K562 (cell line): Measurements from ENCODE around the gene LMOD1. TPM values are rescaled to one million over a fixed set of nuclear protein-coding genes. Genes with fewer than 3 reads are reported as not detected.
A peak's percentile ranks its signal among the peaks of the same experiment; 100 is the strongest.

Experiments used
- CEBPB ChIP-seq: fragments of 450-650 bp; IDR thresholded peaks from 2 replicates; pipeline ENCODE4 v1.6.1; 2016; ENCODE audit warnings: missing genetic modification characterization, missing compliant biosample characterization
- CEBPG ChIP-seq, 3 experiments: fragments of 200-800 bp in 1 of 3; sonication (Bioruptor generic) in 1 of 3; sonication (generic) in 1 of 3; formaldehyde crosslinking in 1 of 3; IDR thresholded peaks in 2 of 3; conservative IDR thresholded peaks in 1 of 3; 2 replicates each; pipeline versions ENCODE4 v1.6.1 to v1.8.0; 2016 to 2022; ENCODE audit warnings: missing compliant biosample characterization in 2 of 3, missing genetic modification characterization in 2 of 3, mild to moderate bottlenecking in 1 of 3, missing genetic modification reagents in 1 of 3
- CREB1 ChIP-seq, 2 experiments: sonication (generic) in 1 of 2; formaldehyde crosslinking in 1 of 2; IDR thresholded peaks; 2 replicates each; pipeline versions ENCODE4 v1.6.1 to v1.8.0; 2012 to 2022; ENCODE audit warnings: inconsistent platforms in 1 of 2, mild to moderate bottlenecking in 1 of 2, missing genetic modification reagents in 1 of 2, moderate library complexity in 1 of 2
- CUX1 ChIP-seq: fragments of 200-800 bp; sonication (Bioruptor generic); IDR thresholded peaks from 2 replicates; pipeline ENCODE4 v1.6.1; 2016; ENCODE audit warnings: missing genetic modification characterization, missing compliant biosample characterization
- DPF2 ChIP-seq: fragments of 450-650 bp; IDR thresholded peaks from 2 replicates; pipeline ENCODE4 v1.6.1; 2016
- ESRRA ChIP-seq: fragments of 450-650 bp; IDR thresholded peaks from 2 replicates; pipeline ENCODE4 v1.6.1; 2014; ENCODE audit warnings: low read depth, mild to moderate bottlenecking, moderate library complexity, borderline replicate concordance
- FOXK1 ChIP-seq: sonication (generic); formaldehyde crosslinking; IDR thresholded peaks from 2 replicates; pipeline ENCODE4 v1.8.0; 2022; ENCODE audit warnings: missing genetic modification reagents, mild to moderate bottlenecking, borderline replicate concordance
- HDAC2 ChIP-seq: fragments of 450-650 bp; IDR thresholded peaks from 2 replicates; pipeline ENCODE4 v1.6.1; 2016; ENCODE audit warnings: mild to moderate bottlenecking
- MEF2D ChIP-seq: conservative IDR thresholded peaks from 2 replicates; pipeline ENCODE4 v1.6.1; 2016; ENCODE audit warnings: low read depth, missing genetic modification characterization, missing compliant biosample characterization
- NFE2L1 ChIP-seq: fragments of 450-650 bp; IDR thresholded peaks from 2 replicates; pipeline ENCODE4 v1.6.1; 2016; ENCODE audit warnings: missing genetic modification characterization, low read depth, mild to moderate bottlenecking, missing compliant biosample characterization, moderate library complexity, borderline replicate concordance
- NFXL1 ChIP-seq: fragments of 450-650 bp; formaldehyde crosslinking; IDR thresholded peaks from 2 replicates; pipeline ENCODE4 v1.4.0; 2021; ENCODE audit warnings: mild to moderate bottlenecking
- RB1 ChIP-seq: fragments of 450-650 bp; IDR thresholded peaks from 2 replicates; pipeline ENCODE4 v1.6.1; 2017; ENCODE audit warnings: low read depth, mild to moderate bottlenecking
- SMARCC2 ChIP-seq: fragments of 450-650 bp; IDR thresholded peaks from 2 replicates; pipeline ENCODE4 v1.6.1; 2017; ENCODE audit warnings: antibody characterized with exemption, moderate library complexity, mild to moderate bottlenecking, low read depth
- SRSF9 ChIP-seq: fragments of 200-400 bp; formaldehyde crosslinking; IDR thresholded peaks from 2 replicates; pipeline ENCODE4 v1.6.1; 2017; ENCODE audit warnings: low read depth, low read length, borderline replicate concordance
- ZBTB26 ChIP-seq: fragments of 450-650 bp; formaldehyde crosslinking; IDR thresholded peaks from 2 replicates; pipeline ENCODE4 v1.4.0; 2022; ENCODE audit warnings: missing genetic modification characterization
- ZNF174 ChIP-seq: fragments of 250-450 bp; sonication (Bioruptor Pico); IDR thresholded peaks from 2 replicates; pipeline ENCODE4 v1.4.0; 2020; ENCODE audit warnings: mild to moderate bottlenecking
- polyA plus RNA-seq, 8 experiments: library from polyadenylated mRNA; depleted of rRNA in 4 of 8; stranded (reverse) in 5 of 8; unstranded in 3 of 8; fragments of >200 nt; fragmentation: Nextera tagmentation in 2 of 8; fragmentation: Illumina TruSeq in 1 of 8; extraction: Ambion mirVana in 2 of 8; extraction: Trizol in 1 of 8; gene quantifications; 2 replicates each; pipeline versions ENCODE4 v1.2.1 to v1.2.3, GENCODE V29; 2011 to 2014; ENCODE audit warnings: inconsistent platforms in 1 of 8, missing spikeins in 1 of 8
- total RNA-seq, 7 experiments: library from RNA; depleted of rRNA in 6 of 7; stranded (reverse); fragments of >200 nt in 6 of 7; fragmentation: Illumina TruSeq in 2 of 7; extraction: Trizol in 2 of 7; gene quantifications; 2 replicates each; pipeline versions ENCODE4 v1.2.1 to v1.2.3, GENCODE V29; 2011 to 2021; ENCODE audit warnings: low replicate concordance in 1 of 7
- TF ChIP-seq, protein P1 (sequence below): fragments of 250-450 bp; sonication (Bioruptor Pico); IDR thresholded peaks from 2 replicates; pipeline ENCODE4 v1.4.0; 2020
- TF ChIP-seq, protein P2 (sequence below): sonication (generic); formaldehyde crosslinking; IDR thresholded peaks from 2 replicates; pipeline ENCODE4 v1.8.1; 2023; ENCODE audit warnings: mild to moderate bottlenecking, missing genetic modification reagents, moderate library complexity

Gene LMOD1
- total and polyA plus RNA-seq, 9 of the 15 experiments (the other 6 are each of a cell fraction or from before 2014, with no cell fraction given) = 0.03 to 0.54 (median 0.38) TPM; not detected in 1

- TF ChIP-seq ZBTB26 (CRISPR knock-in tag) (peak; percentile 63; the same call in 1 of the 2 replicates), NFXL1 (CRISPR knock-in tag) (peak; percentile 84), NFE2L1 (no peak), SRSF9 (no peak), RB1 (no peak), DPF2 (peak; percentile 63; the same call in 1 of the 2 replicates), SMARCC2 (peak; percentile 50; the same call in 1 of the 2 replicates), CREB1 (IDR thresholded peaks at IDR 0.05) (no peak), CREB1 (CRISPR knock-in tag; IDR thresholded peaks at IDR 0.05) (no peak), CEBPG (CRISPR knock-in tag; IDR thresholded peaks at IDR 0.05) (no peak), CEBPG (tag; conservative IDR thresholded peaks at IDR 0.05 in 1 of 2, IDR thresholded peaks at IDR 0.05 in 1 of 2) (no peak), FOXK1 (peak; percentile 79; the same call in 1 of the 2 replicates), CUX1 (CRISPR knock-in tag) (no peak), HDAC2 (no peak; the same call in 1 of the 2 replicates), ZNF174 (CRISPR knock-in tag) (no peak), ESRRA (peak; percentile 86), CEBPB (tag) (no peak), MEF2D (0 out of 2 replicates have a peak, but pooled peaks have one; percentile 44)
- TF ChIP-seq, protein P1, sequence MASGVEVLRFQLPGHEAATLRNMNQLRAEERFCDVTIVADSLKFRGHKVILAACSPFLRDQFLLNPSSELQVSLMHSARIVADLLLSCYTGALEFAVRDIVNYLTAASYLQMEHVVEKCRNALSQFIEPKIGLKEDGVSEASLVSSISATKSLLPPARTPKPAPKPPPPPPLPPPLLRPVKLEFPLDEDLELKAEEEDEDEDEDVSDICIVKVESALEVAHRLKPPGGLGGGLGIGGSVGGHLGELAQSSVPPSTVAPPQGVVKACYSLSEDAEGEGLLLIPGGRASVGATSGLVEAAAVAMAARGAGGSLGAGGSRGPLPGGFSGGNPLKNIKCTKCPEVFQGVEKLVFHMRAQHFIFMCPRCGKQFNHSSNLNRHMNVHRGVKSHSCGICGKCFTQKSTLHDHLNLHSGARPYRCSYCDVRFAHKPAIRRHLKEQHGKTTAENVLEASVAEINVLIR = 0 out of 2 replicates have a peak, but pooled peaks have one; percentile 36
- TF ChIP-seq, protein P2, sequence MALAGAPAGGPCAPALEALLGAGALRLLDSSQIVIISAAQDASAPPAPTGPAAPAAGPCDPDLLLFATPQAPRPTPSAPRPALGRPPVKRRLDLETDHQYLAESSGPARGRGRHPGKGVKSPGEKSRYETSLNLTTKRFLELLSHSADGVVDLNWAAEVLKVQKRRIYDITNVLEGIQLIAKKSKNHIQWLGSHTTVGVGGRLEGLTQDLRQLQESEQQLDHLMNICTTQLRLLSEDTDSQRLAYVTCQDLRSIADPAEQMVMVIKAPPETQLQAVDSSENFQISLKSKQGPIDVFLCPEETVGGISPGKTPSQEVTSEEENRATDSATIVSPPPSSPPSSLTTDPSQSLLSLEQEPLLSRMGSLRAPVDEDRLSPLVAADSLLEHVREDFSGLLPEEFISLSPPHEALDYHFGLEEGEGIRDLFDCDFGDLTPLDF (CRISPR knock-in tag) = no peak
These were observed 62.6 kb downstream of the LMOD1 start (continued) for GRCh38 chr1:201883786-201884185.
